MM.1S (cell line): Measurements from ENCODE around the gene COPG2.

Experiments used
- DNase-seq: peaks from one replicate; pipeline ENCODE4 v3.0.0-alpha.2; 2015
- H2AFZ ChIP-seq: fragments of 300-600 bp; sonication (generic); 2 replicates; pipeline ENCODE4 v1.6.0; 2016; ENCODE audit warnings: antibody characterized with exemption, low read length
- H3F3A ChIP-seq: fragments of 300-600 bp; sonication (generic); 2 replicates; pipeline ENCODE4 v1.6.1; 2016; ENCODE audit warnings: mild to moderate bottlenecking, antibody characterized with exemption, low read length, moderate library complexity, mixed read lengths; ENCODE audit not compliant: insufficient read depth
- H3K27ac ChIP-seq: fragments of 300-600 bp; sonication (generic); 2 replicates; pipeline ENCODE4 v1.5.1; 2016; ENCODE audit warnings: mild to moderate bottlenecking, low read length
- H3K27me3 ChIP-seq: fragments of 300-600 bp; sonication (generic); replicated peaks from 2 replicates; pipeline ENCODE4 v1.6.0; 2016; ENCODE audit warnings: low read length; ENCODE audit not compliant: insufficient read depth
- H3K36me3 ChIP-seq: fragments of 300-600 bp; sonication (generic); replicated peaks from 2 replicates; pipeline ENCODE4 v1.6.1; 2016; ENCODE audit warnings: mild to moderate bottlenecking, low read length, mixed read lengths; ENCODE audit not compliant: insufficient read depth
- H3K4me1 ChIP-seq: fragments of 300-600 bp; sonication (generic); 2 replicates; pipeline ENCODE4 v1.6.1; 2016; ENCODE audit warnings: low read length, mixed read lengths
- H3K4me2 ChIP-seq: fragments of 300-600 bp; sonication (generic); 2 replicates; pipeline ENCODE4 v1.6.0; 2016; ENCODE audit warnings: low read depth, low read length
- H3K4me3 ChIP-seq: fragments of 300-600 bp; sonication (generic); 2 replicates; pipeline ENCODE4 v1.5.1; 2016; ENCODE audit warnings: low read length, mixed read lengths
- H3K79me2 ChIP-seq: fragments of 300-600 bp; sonication (generic); 2 replicates; pipeline ENCODE4 v1.6.1; 2016; ENCODE audit warnings: mixed run types, low read length, mixed read lengths
- H3K9ac ChIP-seq: fragments of 300-600 bp; sonication (generic); 2 replicates; pipeline ENCODE4 v1.6.1; 2016; ENCODE audit warnings: low read length, mixed read lengths
- H3K9me2 ChIP-seq: fragments of 300-600 bp; sonication (generic); replicated peaks from 2 replicates; pipeline ENCODE4 v1.6.1; 2016; ENCODE audit warnings: mild to moderate bottlenecking, low read length, mixed read lengths; ENCODE audit not compliant: insufficient read depth
- H3K9me3 ChIP-seq: fragments of 300-600 bp; sonication (generic); replicated peaks from 2 replicates; pipeline ENCODE4 v1.6.1; 2016; ENCODE audit warnings: mild to moderate bottlenecking, low read length, mixed read lengths; ENCODE audit not compliant: insufficient read depth
- H4K20me1 ChIP-seq: fragments of 300-600 bp; sonication (generic); 2 replicates; pipeline ENCODE4 v1.6.1; 2016; ENCODE audit warnings: mild to moderate bottlenecking, low read length, moderate library complexity, mixed read lengths; ENCODE audit not compliant: insufficient read depth
- CTCF ChIP-seq: fragments of 300-600 bp; sonication (generic); IDR thresholded peaks from 2 replicates; pipeline ENCODE4 v1.5.1; 2016; ENCODE audit warnings: antibody characterized with exemption, low read length, mixed read lengths
- EZH2 ChIP-seq: fragments of 300-600 bp; sonication (generic); optimal IDR thresholded peaks from 2 replicates; pipeline ENCODE3; 2017; ENCODE audit warnings: low read depth, mild to moderate bottlenecking, antibody characterized with exemption, low read length, mixed read lengths
- EZH2phosphoT487 ChIP-seq: fragments of 300-600 bp; sonication (generic); IDR thresholded peaks from 2 replicates; pipeline ENCODE4 v1.6.1; 2018; ENCODE audit warnings: antibody characterized with exemption, low read length

Gene COPG2

GRCh38 chr7:130708001-130708400 is 39.5 kb upstream of the COPG2 start:
- no peak overlapping the region for H3K4me2 ChIP-seq
- no peak overlapping the region for H3K9ac ChIP-seq
- no peaks in the 10 kb centered on the region for H3K79me2 ChIP-seq
- H3F3A ChIP-seq: no peaks in the 10 kb centered on the region
- no peaks in the 10 kb centered on the region for H3K4me1 ChIP-seq
- DNase-seq: no peak
- no peaks in the 10 kb centered on the region for H4K20me1 ChIP-seq
- H3K27me3 ChIP-seq: no peaks in the 10 kb centered on the region
- H2AFZ ChIP-seq: no peak overlapping the region
- TF ChIP-seq CTCF: no peak
- no peak for TF ChIP-seq EZH2
- no peak for TF ChIP-seq EZH2phosphoT487
- H3K36me3 ChIP-seq: no peaks in the 10 kb centered on the region
- H3K9me2 ChIP-seq: no peaks in the 10 kb centered on the region
- H3K9me3 ChIP-seq: no peaks in the 10 kb centered on the region
- H3K27ac ChIP-seq: no peak overlapping the region
- no peak overlapping the region for H3K4me3 ChIP-seq

GRCh38 chr7:130703851-130704250 is 35.3 kb upstream of the COPG2 start:
- H3K4me1 ChIP-seq: no peaks in the 10 kb centered on the region
- H3K9me3 ChIP-seq: no peaks in the 10 kb centered on the region
- no peaks in the 10 kb centered on the region for H3K79me2 ChIP-seq
- no peaks in the 10 kb centered on the region for H4K20me1 ChIP-seq
- H3K27ac ChIP-seq: no peak overlapping the region
- DNase-seq: no peak
- no peak overlapping the region for H2AFZ ChIP-seq
- no peaks in the 10 kb centered on the region for H3K9me2 ChIP-seq
- no peaks in the 10 kb centered on the region for H3F3A ChIP-seq
- no peak overlapping the region for H3K4me2 ChIP-seq
- H3K36me3 ChIP-seq: no peaks in the 10 kb centered on the region
- H3K4me3 ChIP-seq: no peak overlapping the region
- no peaks in the 10 kb centered on the region for H3K27me3 ChIP-seq
- no peak for TF ChIP-seq CTCF
- no peak for TF ChIP-seq EZH2phosphoT487
- TF ChIP-seq EZH2: no peak
- H3K9ac ChIP-seq: no peak overlapping the region

DNA sequence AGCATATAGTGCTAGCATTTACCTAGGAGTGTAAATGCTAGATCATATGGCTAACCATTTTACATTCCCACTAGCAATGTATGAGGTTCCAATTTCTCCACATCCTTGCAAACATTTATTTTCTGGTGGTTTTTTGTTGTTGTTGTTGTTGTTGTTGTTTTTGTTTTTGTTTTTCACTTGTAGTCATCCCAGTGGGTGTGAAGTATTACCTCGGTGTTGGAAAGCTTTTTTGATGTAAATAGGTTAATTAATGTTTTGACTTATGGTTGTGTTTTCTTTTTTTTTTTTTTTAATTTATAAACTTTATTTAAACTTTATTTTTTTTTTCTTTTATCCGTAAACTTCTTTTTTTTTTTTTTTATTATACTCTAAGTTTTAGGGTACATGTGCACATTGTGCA is 33.1 kb upstream of the COPG2 start:
- H3K9me2 ChIP-seq: no peaks in the 10 kb centered on the region
- no peak overlapping the region for H3K27ac ChIP-seq
- no peak overlapping the region for H3K9ac ChIP-seq
- no peak overlapping the region for H3K4me2 ChIP-seq
- H2AFZ ChIP-seq: no peak overlapping the region
- TF ChIP-seq EZH2: no peak
- no peak for TF ChIP-seq EZH2phosphoT487
- TF ChIP-seq CTCF: no peak
- no peaks in the 10 kb centered on the region for H3K27me3 ChIP-seq
- DNase-seq: no peak
- no peak overlapping the region for H3K4me3 ChIP-seq
- no peaks in the 10 kb centered on the region for H3K9me3 ChIP-seq
- H3K4me1 ChIP-seq: no peaks in the 10 kb centered on the region
- H3K79me2 ChIP-seq: no peaks in the 10 kb centered on the region
- H3F3A ChIP-seq: no peaks in the 10 kb centered on the region
- H3K36me3 ChIP-seq: no peaks in the 10 kb centered on the region
- H4K20me1 ChIP-seq: no peaks in the 10 kb centered on the region
